ENCODE measurements around the gene RPS19BP1. TPM values are rescaled to one million over a fixed set of nuclear protein-coding genes. Genes with fewer than 3 reads are reported as not detected.

The RPS19BP1 gene
- total RNA-seq, 1 donor from 2014 or later = 67.7 TPM

DNA sequence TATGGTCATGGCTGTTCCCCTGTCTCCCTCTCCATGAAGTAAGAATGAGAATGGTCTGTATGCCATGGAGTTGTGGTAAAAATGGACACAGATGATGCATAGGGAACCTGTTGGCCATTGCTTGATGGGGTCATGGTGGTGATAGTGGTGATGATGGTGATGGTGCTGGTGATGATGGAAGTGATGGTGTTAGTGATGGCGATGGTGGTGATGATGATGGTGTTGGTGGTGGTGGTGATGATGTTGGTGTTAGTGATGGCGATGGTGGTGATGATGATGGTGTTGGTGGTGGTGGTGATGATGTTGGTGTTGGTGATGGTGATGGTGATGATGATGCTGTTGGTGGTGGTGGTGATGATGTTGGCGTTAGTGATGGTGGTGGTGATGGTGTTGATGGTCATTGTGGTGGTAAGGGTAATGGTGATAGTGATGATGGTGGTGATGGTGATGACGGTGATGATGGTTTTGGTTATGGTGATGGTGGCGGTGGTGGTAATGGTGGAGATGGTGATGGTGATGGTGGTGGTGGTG is 32.9 kb upstream of the RPS19BP1 start:
- CTCF ChIA-PET = no interaction called here
- H3K27ac Mint-ChIP-seq = no peak overlapping the region
- POLR2A ChIA-PET = no interaction called here
- intact Hi-C loops (cut with micrococcal nuclease) = no loop called here
- H3K27me3 Mint-ChIP-seq = peaks cover 8% of the 10 kb centered on the region
- H3K9me3 Mint-ChIP-seq = peaks cover 6% of the 10 kb centered on the region
- ATAC-seq (ENCODE audit: low read depth) (no peak), DNase-seq (no peak)
- TF ChIP-seq, protein P1, sequence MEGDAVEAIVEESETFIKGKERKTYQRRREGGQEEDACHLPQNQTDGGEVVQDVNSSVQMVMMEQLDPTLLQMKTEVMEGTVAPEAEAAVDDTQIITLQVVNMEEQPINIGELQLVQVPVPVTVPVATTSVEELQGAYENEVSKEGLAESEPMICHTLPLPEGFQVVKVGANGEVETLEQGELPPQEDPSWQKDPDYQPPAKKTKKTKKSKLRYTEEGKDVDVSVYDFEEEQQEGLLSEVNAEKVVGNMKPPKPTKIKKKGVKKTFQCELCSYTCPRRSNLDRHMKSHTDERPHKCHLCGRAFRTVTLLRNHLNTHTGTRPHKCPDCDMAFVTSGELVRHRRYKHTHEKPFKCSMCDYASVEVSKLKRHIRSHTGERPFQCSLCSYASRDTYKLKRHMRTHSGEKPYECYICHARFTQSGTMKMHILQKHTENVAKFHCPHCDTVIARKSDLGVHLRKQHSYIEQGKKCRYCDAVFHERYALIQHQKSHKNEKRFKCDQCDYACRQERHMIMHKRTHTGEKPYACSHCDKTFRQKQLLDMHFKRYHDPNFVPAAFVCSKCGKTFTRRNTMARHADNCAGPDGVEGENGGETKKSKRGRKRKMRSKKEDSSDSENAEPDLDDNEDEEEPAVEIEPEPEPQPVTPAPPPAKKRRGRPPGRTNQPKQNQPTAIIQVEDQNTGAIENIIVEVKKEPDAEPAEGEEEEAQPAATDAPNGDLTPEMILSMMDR (IDR thresholded peaks at IDR 0.05) = no peak
- peaks cover 15% of the 10 kb centered on the region for H3K4me1 Mint-ChIP-seq
- H3K36me3 Mint-ChIP-seq (ENCODE audit: low read depth) = no peaks in the 10 kb centered on the region
- H3K4me3 Mint-ChIP-seq = no peak overlapping the region

- Mint-ChIP-seq H3K27me3 (peaks cover 16% of the 10 kb centered on the region), H3K27ac (no peak overlapping the region), H3K4me1 (peaks cover 15% of the 10 kb centered on the region), H3K4me3 (no peak overlapping the region), H3K36me3 (ENCODE audit: low read depth) (no peaks in the 10 kb centered on the region), H3K9me3 (peaks cover 6% of the 10 kb centered on the region)
- TF ChIP-seq, protein P1 (IDR thresholded peaks at IDR 0.05) = no peak
- ATAC-seq (ENCODE audit: low read depth) (no peak), DNase-seq (no peak)
- ChIA-PET POLR2A (no interaction called here), CTCF (no interaction called here)
- intact Hi-C loops (cut with micrococcal nuclease) = no loop called here
Measured at GRCh38 chr22:39563571-39564428, 31.3 kb upstream of the RPS19BP1 start.

- DNase-seq (no peak), ATAC-seq (ENCODE audit: low read depth) (no peak)
- CTCF ChIA-PET = interaction anchor here (1.3 kb wide), 1 partner anchor 28 kb away, joined by 3 read pairs; no protein-coding TSS in a partner anchor
- Mint-ChIP-seq H3K27ac (no peak overlapping the region), H3K9me3 (peaks cover 6% of the 10 kb centered on the region), H3K27me3 (peaks cover 21% of the 10 kb centered on the region), H3K36me3 (ENCODE audit: low read depth) (no peaks in the 10 kb centered on the region), H3K4me1 (peaks cover 18% of the 10 kb centered on the region), H3K4me3 (no peak overlapping the region)
- POLR2A ChIA-PET = no interaction called here
- intact Hi-C loops (cut with micrococcal nuclease) = no loop called here
- TF ChIP-seq, protein P1 (IDR thresholded peaks at IDR 0.05) = no peak
Measured at GRCh38 chr22:39562839-39563489, 30.4 kb upstream of the RPS19BP1 start.

- ATAC-seq (ENCODE audit: low read depth) = no peak
- intact Hi-C loops (cut with micrococcal nuclease) = no loop called here
Measured at GRCh38 chr22:39560127-39560526, 27.6 kb upstream of the RPS19BP1 start.

More at GRCh38 chr22:39560127-39560526, 27.6 kb upstream of the RPS19BP1 start:
- peaks cover 9% of the 10 kb centered on the region for H3K4me1 Mint-ChIP-seq
- ChIA-PET POLR2A (no interaction called here), CTCF (interaction anchor here (1.0 to 2.3 kb wide), 3 partner anchors 382 to 476 kb away, joined by 3 to 11 read pairs (median 4); no protein-coding TSS in a partner anchor)
- H3K36me3 Mint-ChIP-seq (ENCODE audit: low read depth) = no peaks in the 10 kb centered on the region
- H3K27me3 Mint-ChIP-seq = peaks cover 39% of the 10 kb centered on the region
- H3K4me3 Mint-ChIP-seq = no peak overlapping the region
- H3K27ac Mint-ChIP-seq = no peak overlapping the region
- no peak for DNase-seq
- TF ChIP-seq, protein P1 (IDR thresholded peaks at IDR 0.05) = no peak
- no peaks in the 10 kb centered on the region for H3K9me3 Mint-ChIP-seq

Data from activated B cell treated with CpG ODN at 0.5 μM for 24 hours (primary cell).